ENCODE measurements around the gene NOL4L.

DNA sequence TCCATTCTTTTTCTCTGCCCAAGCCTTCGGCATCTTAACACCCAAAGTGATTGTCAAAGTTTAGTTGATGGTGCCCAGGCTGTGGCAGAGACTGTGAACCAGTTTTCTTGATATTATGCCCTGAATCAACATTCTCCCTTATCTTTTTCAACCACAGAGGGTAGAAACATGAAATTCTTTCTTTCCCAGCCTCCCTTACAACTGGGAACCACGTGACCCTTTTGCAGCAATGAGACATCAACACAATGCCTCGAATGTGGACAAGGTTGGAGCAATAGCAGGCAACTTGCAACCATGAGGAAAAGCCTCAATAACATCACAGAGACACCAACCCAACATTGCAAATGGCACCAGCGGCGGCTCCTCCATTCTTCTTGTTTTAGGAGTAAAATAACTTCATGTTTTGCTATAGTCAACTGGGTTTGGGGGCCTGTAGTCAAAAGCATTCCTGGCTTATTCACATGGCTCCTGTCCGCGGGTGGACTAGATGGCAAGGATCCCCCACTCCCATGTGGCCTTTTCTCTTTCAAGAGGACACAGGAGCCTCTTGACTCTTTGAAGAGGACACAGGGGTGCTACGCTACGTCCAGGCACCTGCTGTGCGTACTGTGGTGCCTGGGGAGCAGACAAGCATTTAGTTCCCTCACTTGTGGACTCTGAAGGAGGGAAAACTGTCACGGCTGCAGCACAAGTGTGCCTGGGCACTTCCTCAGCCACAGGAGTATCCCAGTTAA lies 90.5 kb downstream of the NOL4L start:
- TF ChIP-seq POLR2A (IDR thresholded peaks at IDR 0.05) (no peak), EP300 (IDR thresholded peaks at IDR 0.05) (no peak)
- TF ChIP-seq, protein P1, sequence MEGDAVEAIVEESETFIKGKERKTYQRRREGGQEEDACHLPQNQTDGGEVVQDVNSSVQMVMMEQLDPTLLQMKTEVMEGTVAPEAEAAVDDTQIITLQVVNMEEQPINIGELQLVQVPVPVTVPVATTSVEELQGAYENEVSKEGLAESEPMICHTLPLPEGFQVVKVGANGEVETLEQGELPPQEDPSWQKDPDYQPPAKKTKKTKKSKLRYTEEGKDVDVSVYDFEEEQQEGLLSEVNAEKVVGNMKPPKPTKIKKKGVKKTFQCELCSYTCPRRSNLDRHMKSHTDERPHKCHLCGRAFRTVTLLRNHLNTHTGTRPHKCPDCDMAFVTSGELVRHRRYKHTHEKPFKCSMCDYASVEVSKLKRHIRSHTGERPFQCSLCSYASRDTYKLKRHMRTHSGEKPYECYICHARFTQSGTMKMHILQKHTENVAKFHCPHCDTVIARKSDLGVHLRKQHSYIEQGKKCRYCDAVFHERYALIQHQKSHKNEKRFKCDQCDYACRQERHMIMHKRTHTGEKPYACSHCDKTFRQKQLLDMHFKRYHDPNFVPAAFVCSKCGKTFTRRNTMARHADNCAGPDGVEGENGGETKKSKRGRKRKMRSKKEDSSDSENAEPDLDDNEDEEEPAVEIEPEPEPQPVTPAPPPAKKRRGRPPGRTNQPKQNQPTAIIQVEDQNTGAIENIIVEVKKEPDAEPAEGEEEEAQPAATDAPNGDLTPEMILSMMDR (IDR thresholded peaks at IDR 0.05), result no peak
